GM19351 (cell line): ENCODE data around the gene GSTT4.
"Not testable (repeated sequence)": the region's sequence is repeated elsewhere in the genome, so short reads cannot be mapped to it uniquely, and the experiment has no call there.

Experiments used
- ATAC-seq: cut with Tn5 transposase; IDR thresholded peaks from one replicate; pipeline ENCODE4 v1.9.1; 2021; ENCODE audit warnings: mild to moderate bottlenecking, moderate library complexity; ENCODE audit not compliant: unreplicated experiment

The GSTT4 gene

GRCh38 chr22:23954193-23954990 lies 50.9 kb downstream of the GSTT4 start:
- not testable (repeated sequence) for ATAC-seq

GRCh38 chr22:23953485-23953884 lies 51.8 kb downstream of the GSTT4 start:
- not testable (repeated sequence) for ATAC-seq

DNA sequence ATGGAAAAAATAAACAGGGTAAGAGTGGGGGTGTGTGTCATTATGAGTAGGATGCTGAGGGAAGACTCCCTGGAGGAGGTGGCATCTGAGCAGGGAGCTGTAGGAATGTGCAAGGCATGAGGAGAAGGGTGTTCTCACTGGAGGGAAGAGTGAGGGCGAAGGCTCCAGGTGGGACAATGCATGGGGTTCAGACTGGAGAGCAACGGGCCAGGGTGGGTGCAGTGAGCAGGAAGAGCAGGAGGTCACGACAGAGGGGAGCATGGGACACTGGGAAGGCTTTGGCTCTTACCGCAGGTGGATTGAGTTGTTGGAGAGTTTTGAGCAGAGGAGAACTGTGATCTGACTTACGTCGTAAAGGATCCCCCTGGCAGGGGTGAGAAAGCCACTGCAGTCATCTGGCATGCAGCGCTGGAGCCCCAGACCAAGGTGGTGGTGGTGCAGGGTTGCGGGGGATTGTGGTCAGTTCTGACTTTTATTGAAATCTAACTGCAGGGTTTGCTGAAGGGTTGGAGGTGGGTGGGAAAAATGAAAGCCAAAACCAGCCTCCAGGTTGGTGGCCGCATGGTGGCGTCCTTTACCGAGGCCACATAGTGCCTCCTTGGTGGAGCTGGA lies 52.4 kb downstream of the GSTT4 start:
- ATAC-seq: not testable (repeated sequence)

- not testable (repeated sequence) for ATAC-seq
Measured at GRCh38 chr22:23951383-23951782, 53.9 kb downstream of the GSTT4 start.

DNA sequence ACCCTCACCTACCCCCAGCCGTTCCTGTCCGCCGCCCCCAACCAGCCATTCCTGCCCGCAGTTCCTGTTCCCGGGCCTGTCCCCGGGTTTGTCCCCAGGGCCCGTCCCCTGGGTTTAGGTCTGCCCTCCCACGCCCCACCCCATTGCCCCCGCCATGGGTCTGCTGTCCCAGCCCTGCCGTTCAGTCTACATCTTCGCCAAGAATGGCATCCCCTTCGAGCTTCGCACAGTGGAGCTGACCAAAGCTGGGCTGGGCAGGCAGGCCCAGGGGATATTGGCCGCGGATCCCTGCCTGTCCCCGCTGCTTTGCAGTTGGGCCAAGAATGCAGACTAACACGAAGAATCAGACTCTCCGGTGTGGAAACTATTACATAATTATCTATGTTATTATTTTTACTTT lies 55.5 kb downstream of the GSTT4 start:
- ATAC-seq: not testable (repeated sequence)
